Thoracic aorta (tissue), 2 donors: ENCODE measurements around the gene TMEM255A. TPM values are rescaled to one million over a fixed set of nuclear protein-coding genes. Genes with fewer than 3 reads are reported as not detected.

Experiments
- ATAC-seq: fragments of 150-250 bp; one replicate; pipeline ENCODE4 v1.8.0; 2017; ENCODE audit warnings: low read depth; ENCODE audit not compliant: insufficient number of reproducible peaks, low FRiP score
- DNase-seq: peaks from one replicate; pipeline ENCODE4 v3.0.0-alpha.2; 2020; ENCODE audit warnings: low spot score
- H3K27ac ChIP-seq, 2 donors: fragments of 200-600 bp; sonication (generic); 1 replicate in 1 of 2; 2 replicates in 1 of 2; pipeline ENCODE4 v1.5.1; 2016; ENCODE audit warnings: mild to moderate bottlenecking in 2 of 2, moderate library complexity in 2 of 2
- H3K27me3 ChIP-seq: fragments of 200-600 bp; sonication (generic); replicated peaks from 2 replicates; pipeline ENCODE4 v1.6.0; 2016; ENCODE audit warnings: mild to moderate bottlenecking; ENCODE audit not compliant: insufficient read depth
- H3K36me3 ChIP-seq: fragments of 200-600 bp; sonication (generic); one replicate; pipeline ENCODE4 v1.5.1; 2016
- H3K4me1 ChIP-seq, 2 donors: fragments of 200-600 bp; sonication (generic); 1 replicate in 1 of 2; 2 replicates in 1 of 2; pipeline versions ENCODE4 v1.5.1 to v1.6.0; 2016; ENCODE audit warnings: low read depth in 2 of 2, mild to moderate bottlenecking in 1 of 2; ENCODE audit not compliant: control insufficient read depth in 1 of 2
- H3K4me3 ChIP-seq: fragments of 200-600 bp; sonication (generic); 2 replicates; pipeline ENCODE4 v1.5.1; 2016; ENCODE audit warnings: mild to moderate bottlenecking
- H3K9me3 ChIP-seq: fragments of 200-600 bp; sonication (generic); 2 replicates; pipeline ENCODE4 v1.5.1; 2016
- total RNA-seq, 2 donors: library from RNA; depleted of rRNA; stranded (reverse); fragments of >200 nt; gene quantifications; one replicate each; pipeline versions ENCODE4 v1.1.0 to v1.2.3, GENCODE V29; 2016
- TF ChIP-seq, protein P1 (sequence below): fragments of 200-600 bp; sonication (generic); IDR thresholded peaks from one replicate; pipeline ENCODE4 v1.5.1; 2019; ENCODE audit warnings: antibody characterized with exemption

TMEM255A gene
- total RNA-seq, 2 donors from 2014 or later, result 1.1 TPM

DNA sequence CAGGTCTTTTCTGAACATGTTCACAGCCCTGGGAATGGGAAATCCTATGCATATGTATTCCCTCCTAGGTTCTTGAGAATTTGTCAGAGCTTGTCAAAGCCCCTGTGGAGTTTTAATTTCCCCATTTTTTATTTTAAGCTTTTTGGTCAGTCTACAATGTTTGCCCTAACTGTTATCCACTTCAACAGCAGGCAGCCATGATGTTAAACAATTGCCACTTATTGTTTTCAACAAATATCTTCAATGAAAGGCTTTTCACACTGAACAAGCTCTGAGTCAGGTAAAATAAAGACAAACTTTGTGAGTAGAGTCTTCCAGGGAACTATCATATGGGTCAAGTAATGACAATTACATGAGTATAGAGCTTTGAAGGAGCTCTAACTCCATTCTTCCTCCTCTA lies 25.6 kb upstream of the TMEM255A start:
- H3K9me3 ChIP-seq, result no peaks in the 10 kb centered on the region
- no peaks in the 10 kb centered on the region for H3K36me3 ChIP-seq

DNA sequence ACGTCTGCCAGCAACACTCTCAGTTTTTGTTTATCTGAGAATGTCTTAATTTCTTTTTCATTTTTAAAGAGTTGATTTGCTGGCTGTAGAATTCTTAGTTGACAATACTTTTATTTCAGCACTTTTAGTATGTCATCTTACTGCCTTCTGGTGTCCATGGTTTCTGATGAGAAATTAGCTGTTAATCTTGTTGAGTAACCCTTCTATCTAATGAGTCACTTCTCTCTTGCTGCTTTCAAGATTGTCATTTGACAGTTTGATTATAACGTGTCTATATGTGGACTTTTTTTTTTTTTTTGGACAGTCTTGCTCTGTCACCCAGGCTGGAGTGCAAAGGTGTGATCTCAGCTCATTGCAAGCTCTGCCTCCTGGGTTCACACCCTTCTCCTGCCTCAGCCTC lies 24.0 kb upstream of the TMEM255A start:
- no peak overlapping the region for H3K4me3 ChIP-seq
- H3K36me3 ChIP-seq, result no peaks in the 10 kb centered on the region
- no peaks in the 10 kb centered on the region for H3K9me3 ChIP-seq
- H3K4me1 ChIP-seq, result no peaks in the 10 kb centered on the region
- TF ChIP-seq, protein P1, sequence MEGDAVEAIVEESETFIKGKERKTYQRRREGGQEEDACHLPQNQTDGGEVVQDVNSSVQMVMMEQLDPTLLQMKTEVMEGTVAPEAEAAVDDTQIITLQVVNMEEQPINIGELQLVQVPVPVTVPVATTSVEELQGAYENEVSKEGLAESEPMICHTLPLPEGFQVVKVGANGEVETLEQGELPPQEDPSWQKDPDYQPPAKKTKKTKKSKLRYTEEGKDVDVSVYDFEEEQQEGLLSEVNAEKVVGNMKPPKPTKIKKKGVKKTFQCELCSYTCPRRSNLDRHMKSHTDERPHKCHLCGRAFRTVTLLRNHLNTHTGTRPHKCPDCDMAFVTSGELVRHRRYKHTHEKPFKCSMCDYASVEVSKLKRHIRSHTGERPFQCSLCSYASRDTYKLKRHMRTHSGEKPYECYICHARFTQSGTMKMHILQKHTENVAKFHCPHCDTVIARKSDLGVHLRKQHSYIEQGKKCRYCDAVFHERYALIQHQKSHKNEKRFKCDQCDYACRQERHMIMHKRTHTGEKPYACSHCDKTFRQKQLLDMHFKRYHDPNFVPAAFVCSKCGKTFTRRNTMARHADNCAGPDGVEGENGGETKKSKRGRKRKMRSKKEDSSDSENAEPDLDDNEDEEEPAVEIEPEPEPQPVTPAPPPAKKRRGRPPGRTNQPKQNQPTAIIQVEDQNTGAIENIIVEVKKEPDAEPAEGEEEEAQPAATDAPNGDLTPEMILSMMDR, result no peak
- H3K27me3 ChIP-seq, result no peaks in the 10 kb centered on the region
- DNase-seq (no peak), ATAC-seq (no peak)
- no peak overlapping the region for H3K27ac ChIP-seq

More for the DNA sequence above, 25.6 kb upstream of the TMEM255A start:
- no peaks in the 10 kb centered on the region for H3K4me1 ChIP-seq
- H3K27me3 ChIP-seq, result no peaks in the 10 kb centered on the region
- no peak for ATAC-seq
- no peak overlapping the region for H3K4me3 ChIP-seq
- H3K27ac ChIP-seq, result no peak overlapping the region
- TF ChIP-seq, protein P1, result no peak
- DNase-seq, result no peak

DNA sequence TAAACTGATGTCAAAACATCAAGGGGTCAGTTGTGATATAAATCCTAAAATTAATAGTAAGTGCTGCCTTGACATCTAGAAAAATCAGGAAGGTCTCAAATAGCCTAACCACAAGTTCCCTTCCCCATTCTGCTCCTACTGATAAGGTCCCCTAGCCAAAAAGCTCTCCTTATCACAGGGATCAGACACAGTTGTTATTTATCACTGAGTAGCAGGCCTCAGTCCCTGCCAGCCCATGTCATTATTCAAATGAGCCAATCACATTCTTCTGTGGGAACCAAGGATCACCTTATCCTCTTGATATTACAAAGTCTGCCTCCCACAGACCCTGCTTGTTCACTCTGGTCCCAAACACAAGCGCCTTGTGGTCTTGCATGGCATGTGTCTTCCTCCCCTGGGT lies 23.3 kb upstream of the TMEM255A start:
- no peaks in the 10 kb centered on the region for H3K4me1 ChIP-seq
- TF ChIP-seq, protein P1, result no peak
- H3K4me3 ChIP-seq, result no peak overlapping the region
- H3K27ac ChIP-seq, result no peak overlapping the region
- no peaks in the 10 kb centered on the region for H3K36me3 ChIP-seq
- no peaks in the 10 kb centered on the region for H3K9me3 ChIP-seq
- ATAC-seq (no peak), DNase-seq (no peak)
- no peaks in the 10 kb centered on the region for H3K27me3 ChIP-seq

DNA sequence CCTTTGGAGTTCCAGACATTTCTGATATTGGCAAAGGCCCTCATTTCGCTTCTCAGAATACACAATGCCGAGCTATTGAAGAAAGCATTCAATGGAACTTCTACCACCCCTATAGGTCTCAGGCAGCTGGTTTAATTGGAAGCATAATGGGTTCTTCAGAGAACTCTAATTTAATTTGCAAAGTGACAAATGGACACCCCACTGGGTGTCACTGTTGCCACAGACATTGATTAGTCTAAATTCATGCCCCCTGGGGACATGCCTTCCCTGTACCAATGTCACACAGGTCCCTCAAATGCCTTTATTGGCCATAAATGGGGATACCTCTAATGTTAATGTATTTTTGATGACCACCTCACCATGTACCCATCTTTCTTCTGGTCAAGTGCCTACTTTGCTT lies 22.9 kb upstream of the TMEM255A start:
- no peaks in the 10 kb centered on the region for H3K4me1 ChIP-seq
- no peaks in the 10 kb centered on the region for H3K27me3 ChIP-seq
- no peaks in the 10 kb centered on the region for H3K36me3 ChIP-seq
- H3K27ac ChIP-seq, result no peak overlapping the region
- H3K4me3 ChIP-seq, result no peak overlapping the region
- DNase-seq (no peak), ATAC-seq (no peak)
- H3K9me3 ChIP-seq, result no peaks in the 10 kb centered on the region
- TF ChIP-seq, protein P1, result no peak

DNA sequence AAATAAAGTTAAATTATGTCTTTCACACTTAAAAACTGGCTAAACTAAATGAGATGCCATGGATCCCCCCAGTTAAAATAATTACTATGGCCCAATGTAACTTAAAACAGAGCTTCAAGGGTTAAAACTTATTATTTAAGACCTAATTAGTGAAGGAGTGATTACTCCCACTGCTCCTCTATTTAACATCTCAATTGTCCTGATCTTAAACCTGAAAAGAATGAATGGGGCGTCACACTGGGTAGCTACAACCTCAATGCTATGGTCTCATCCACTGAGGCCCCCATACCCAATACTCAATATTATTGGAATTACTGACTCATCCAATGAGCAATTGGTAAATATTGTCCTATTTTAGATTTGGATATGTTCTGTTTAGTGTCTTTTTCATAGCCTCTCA lies 21.1 kb upstream of the TMEM255A start:
- Histone ChIP-seq H3K9me3 (no peaks in the 10 kb centered on the region), H3K27me3 (no peaks in the 10 kb centered on the region), H3K27ac (no peak overlapping the region), H3K4me3 (no peak overlapping the region), H3K36me3 (no peaks in the 10 kb centered on the region), H3K4me1 (no peaks in the 10 kb centered on the region)
- DNase-seq, result no peak
- TF ChIP-seq, protein P1, result no peak
- no peak for ATAC-seq
